KMS-11 (cell line): Measurements from ENCODE around the gene PCK1.

Source experiments
- H2AFZ ChIP-seq: fragments of 200-600 bp; sonication (generic); 2 replicates; pipeline ENCODE4 v1.6.1; 2016; ENCODE audit warnings: antibody characterized with exemption, mixed run types, low read depth
- H3K27ac ChIP-seq: fragments of 200-600 bp; sonication (generic); 2 replicates; pipeline ENCODE4 v1.6.1; 2016; ENCODE audit warnings: mild to moderate bottlenecking, mixed run types
- H3K27me3 ChIP-seq: fragments of 200-600 bp; sonication (generic); 2 replicates; pipeline ENCODE4 v1.6.1; 2017; ENCODE audit warnings: mild to moderate bottlenecking, low read depth, mixed run types, moderate library complexity; ENCODE audit not compliant: insufficient read depth
- H3K36me3 ChIP-seq: fragments of 200-600 bp; sonication (generic); 2 replicates; pipeline ENCODE4 v1.6.1; 2017; ENCODE audit warnings: mild to moderate bottlenecking, mixed run types; ENCODE audit not compliant: insufficient read depth
- H3K4me1 ChIP-seq: fragments of 200-600 bp; sonication (generic); 2 replicates; pipeline ENCODE4 v1.6.1; 2016; ENCODE audit warnings: mild to moderate bottlenecking, low read depth, mixed run types; ENCODE audit not compliant: poor library complexity, severe bottlenecking
- H3K4me2 ChIP-seq: fragments of 200-600 bp; sonication (generic); 2 replicates; pipeline ENCODE4 v1.7.0; 2016; ENCODE audit warnings: mild to moderate bottlenecking, mixed run types
- H3K4me3 ChIP-seq: fragments of 200-600 bp; sonication (generic); IDR thresholded peaks from 2 replicates; pipeline ENCODE4 v1.6.1; 2017; ENCODE audit warnings: low read depth, low read length, mixed read lengths; ENCODE audit not compliant: insufficient read depth
- H3K79me2 ChIP-seq: fragments of 200-600 bp; sonication (generic); 2 replicates; pipeline ENCODE4 v1.6.1; 2016; ENCODE audit warnings: low read depth, mixed run types; ENCODE audit not compliant: insufficient read depth
- H3K9ac ChIP-seq: fragments of 200-600 bp; sonication (generic); 2 replicates; pipeline ENCODE4 v1.6.1; 2016; ENCODE audit warnings: mild to moderate bottlenecking, mixed run types
- H4K20me1 ChIP-seq: fragments of 200-600 bp; sonication (generic); 2 replicates; pipeline ENCODE4 v1.6.1; 2016; ENCODE audit warnings: mild to moderate bottlenecking, mixed run types; ENCODE audit not compliant: insufficient read depth
- CTCF ChIP-seq: fragments of 200-600 bp; sonication (generic); conservative IDR thresholded peaks from 2 replicates; pipeline ENCODE4 v1.6.1; 2017; ENCODE audit warnings: low read depth, mild to moderate bottlenecking, antibody characterized with exemption, low read length, moderate library complexity, mixed read lengths

PCK1 gene

DNA sequence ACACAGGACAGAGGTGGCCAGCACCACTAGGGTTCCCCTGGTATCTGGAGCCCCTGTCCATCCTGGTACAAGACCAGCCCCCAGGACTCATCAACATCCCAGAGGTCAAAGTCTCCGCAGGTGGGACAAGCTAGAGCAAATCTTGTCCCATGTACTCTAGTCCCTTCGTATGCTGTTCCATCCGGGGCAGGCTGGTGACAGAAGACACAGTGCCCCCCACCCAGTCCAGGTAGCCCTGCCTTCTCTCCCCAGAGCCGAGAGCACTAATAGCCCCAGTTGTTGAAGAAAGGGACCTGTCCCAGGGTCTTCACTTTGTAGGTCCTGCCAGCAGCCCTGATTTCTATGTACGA is 21.1 kb downstream of the PCK1 start:
- no peak for TF ChIP-seq CTCF
- Histone ChIP-seq H3K4me1 (no peaks in the 10 kb centered on the region), H3K27ac (no peak overlapping the region), H3K27me3 (peaks cover 91% of the 10 kb centered on the region), H3K4me2 (no peak overlapping the region), H3K79me2 (no peaks in the 10 kb centered on the region), H3K36me3 (no peaks in the 10 kb centered on the region), H2AFZ (no peak overlapping the region), H3K4me3 (no peak overlapping the region), H3K9ac (no peak overlapping the region), H4K20me1 (no peaks in the 10 kb centered on the region)

DNA sequence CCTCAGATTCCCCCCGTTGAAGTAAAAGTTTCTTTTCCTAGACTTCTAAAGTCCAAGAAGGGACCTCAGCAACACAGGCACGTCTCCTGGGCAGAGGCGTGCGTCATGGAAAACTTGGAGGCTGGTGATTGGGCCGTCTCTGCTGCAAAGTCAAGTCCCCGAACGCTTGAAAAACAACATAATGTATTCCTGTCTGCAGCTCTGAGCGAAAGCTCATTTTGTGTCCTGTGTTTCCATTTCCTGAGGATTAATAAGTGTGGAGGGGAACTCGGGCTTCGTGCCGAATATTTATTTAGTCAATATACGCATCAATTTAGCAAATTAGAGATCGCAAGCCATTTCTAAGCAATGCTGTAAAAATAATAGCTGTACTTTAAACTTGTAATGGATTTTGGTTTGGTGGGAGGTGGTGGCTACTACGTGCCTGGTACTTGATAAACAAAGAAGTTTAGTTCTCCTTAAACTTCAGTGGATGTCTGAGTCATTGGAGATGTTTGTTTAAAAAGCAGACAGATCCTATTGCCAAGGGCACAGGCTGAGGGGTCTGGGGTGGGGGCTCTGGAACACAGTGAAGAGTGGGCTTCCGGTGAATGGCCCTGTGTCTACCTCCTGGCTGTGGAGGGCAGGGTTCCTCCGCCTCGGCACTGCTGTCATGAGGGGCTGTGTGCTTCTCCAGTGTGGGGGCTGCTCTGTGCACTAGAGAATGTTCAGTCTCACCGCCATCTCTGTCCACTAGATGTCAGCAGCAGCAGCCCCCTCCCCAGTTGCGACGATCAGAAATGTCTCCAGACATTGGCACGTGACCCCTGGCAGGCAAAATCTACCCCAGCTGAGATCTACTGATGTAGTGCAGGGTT is 21.8 kb downstream of the PCK1 start:
- peak; percentile 50; the same call in 1 of the 2 replicates for TF ChIP-seq CTCF
- Histone ChIP-seq H3K9ac (no peak overlapping the region), H3K4me2 (no peak overlapping the region), H3K4me3 (no peak overlapping the region), H3K27ac (no peak overlapping the region), H3K36me3 (no peaks in the 10 kb centered on the region), H2AFZ (no peak overlapping the region), H3K79me2 (no peaks in the 10 kb centered on the region), H3K27me3 (peaks cover 91% of the 10 kb centered on the region), H3K4me1 (no peaks in the 10 kb centered on the region), H4K20me1 (no peaks in the 10 kb centered on the region)

GRCh38 chr20:57583289-57584257 is 22.7 kb downstream of the PCK1 start:
- Histone ChIP-seq H2AFZ (no peak overlapping the region), H3K4me3 (no peak overlapping the region)

More at GRCh38 chr20:57583289-57584257, 22.7 kb downstream of the PCK1 start:
- no peaks in the 10 kb centered on the region for H3K4me1 ChIP-seq
- TF ChIP-seq CTCF, result peak; percentile 11; the same call in 1 of the 2 replicates
- H4K20me1 ChIP-seq, result no peaks in the 10 kb centered on the region
- no peaks in the 10 kb centered on the region for H3K79me2 ChIP-seq
- H3K27me3 ChIP-seq, result peaks cover 89% of the 10 kb centered on the region
- no peak overlapping the region for H3K9ac ChIP-seq
- H3K4me2 ChIP-seq, result no peak overlapping the region
- H3K27ac ChIP-seq, result no peak overlapping the region
- H3K36me3 ChIP-seq, result no peaks in the 10 kb centered on the region
